ENCODE data around the gene CTTN. TPM values are rescaled to one million over a fixed set of nuclear protein-coding genes. Genes with fewer than 3 reads are reported as not detected.

CTTN gene
- total and polyA plus RNA-seq, 2 of the 8 experiments (the other 6 are each of a cell fraction or from before 2014, with no cell fraction given): 84.6 to 216 TPM

DNA sequence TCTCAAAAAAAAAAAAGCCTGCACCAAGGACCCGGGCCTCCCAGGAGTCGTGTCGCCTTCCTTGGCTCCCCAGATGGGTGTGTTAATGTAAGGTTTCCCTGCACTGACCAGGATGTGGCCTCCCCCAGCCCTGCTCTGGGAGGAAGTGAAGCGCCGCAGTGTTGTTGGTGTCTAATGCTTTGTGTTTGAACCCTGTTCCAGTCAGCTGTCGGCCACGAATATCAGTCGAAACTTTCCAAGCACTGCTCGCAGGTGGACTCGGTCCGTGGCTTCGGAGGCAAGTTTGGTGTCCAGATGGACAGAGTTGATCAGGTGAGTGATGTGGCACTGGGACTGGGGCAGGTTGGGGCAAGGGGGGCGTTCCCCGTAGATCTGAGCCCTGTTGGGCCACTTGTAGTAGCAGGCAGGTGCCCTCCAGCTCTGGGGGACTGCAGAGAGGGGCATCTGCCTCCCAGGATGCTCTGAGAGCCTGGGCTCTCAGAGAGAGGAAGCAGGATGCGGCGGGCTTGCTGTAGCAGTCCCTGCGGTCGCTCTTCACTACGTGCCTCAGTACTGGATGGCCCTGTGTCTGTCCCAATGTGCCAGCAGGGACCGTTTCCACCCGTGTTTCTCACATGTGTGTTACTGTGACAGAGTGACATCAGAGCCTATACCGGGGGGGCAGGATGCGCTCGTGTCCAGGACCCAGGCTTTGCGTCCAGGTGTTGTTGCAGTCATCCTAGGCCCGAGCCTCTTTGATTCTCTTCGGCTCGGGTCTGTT, 16.2 kb downstream of the CTTN start:
- H4K5ac ChIP-seq (ENCODE audit: insufficient read length, low read depth, low read length): no peak overlapping the region
- no peak overlapping the region for H3K4me2 ChIP-seq (ENCODE audit: insufficient read depth in 1 of 2, low read depth in 2 of 2, low read length in 2 of 2)
- H3K4me1 ChIP-seq (replicated peaks in 1 of 4; ENCODE audit: control insufficient read depth in 3 of 4, insufficient read depth in 4 of 4, low read length in 3 of 4): no peaks in the 10 kb centered on the region
- H3K9me3 ChIP-seq (ENCODE audit: insufficient read depth in 2 of 2, low read depth in 1 of 2, low read length in 1 of 2): no peaks in the 10 kb centered on the region
- no peak overlapping the region for H2BK20ac ChIP-seq (ENCODE audit: low read length)
- no peak overlapping the region for H3K56ac ChIP-seq (replicated peaks; ENCODE audit: insufficient read length, low read depth, low read length)
- no peaks in the 10 kb centered on the region for H3K23me2 ChIP-seq (ENCODE audit: low read depth, low read length)
- H4K8ac ChIP-seq (ENCODE audit: extremely low read depth, insufficient read depth, low read length): no peak overlapping the region
- no peak overlapping the region for H3K14ac ChIP-seq (ENCODE audit: insufficient read length)
- no peak overlapping the region for H3K9ac ChIP-seq (replicated peaks in 1 of 4; ENCODE audit: extremely low read depth in 1 of 4, low read depth in 3 of 4, low read length in 3 of 4)
- POLR2A ChIA-PET (ENCODE audit: partially characterized antibody): interaction anchor here (1.1 to 1.7 kb wide), 3 partner anchors 10 to 20 kb away, joined by 3 read pairs; no protein-coding TSS in a partner anchor
- H3K4me3 ChIP-seq (ENCODE audit: extremely low read depth in 1 of 4, insufficient read depth in 2 of 4, low read depth in 3 of 4, low read length in 4 of 4): no peak overlapping the region
- H3K4ac ChIP-seq (replicated peaks; ENCODE audit: insufficient read length, low read depth, low read length): no peak overlapping the region
- no peak overlapping the region for H2BK15ac ChIP-seq (ENCODE audit: low read length)
- H3K79me2 ChIP-seq (ENCODE audit: control insufficient read depth in 1 of 2, insufficient read depth in 2 of 2, low read length in 2 of 2): no peaks in the 10 kb centered on the region
- no peak overlapping the region for H2BK120ac ChIP-seq (replicated peaks; ENCODE audit: low read depth, low read length)
- no peak overlapping the region for H2BK5ac ChIP-seq (ENCODE audit: low read depth, low read length)
- no peak for TF ChIP-seq TBP (IDR thresholded peaks at IDR 0.05; ENCODE audit: low read depth, low read length)
- TF ChIP-seq, protein P1, sequence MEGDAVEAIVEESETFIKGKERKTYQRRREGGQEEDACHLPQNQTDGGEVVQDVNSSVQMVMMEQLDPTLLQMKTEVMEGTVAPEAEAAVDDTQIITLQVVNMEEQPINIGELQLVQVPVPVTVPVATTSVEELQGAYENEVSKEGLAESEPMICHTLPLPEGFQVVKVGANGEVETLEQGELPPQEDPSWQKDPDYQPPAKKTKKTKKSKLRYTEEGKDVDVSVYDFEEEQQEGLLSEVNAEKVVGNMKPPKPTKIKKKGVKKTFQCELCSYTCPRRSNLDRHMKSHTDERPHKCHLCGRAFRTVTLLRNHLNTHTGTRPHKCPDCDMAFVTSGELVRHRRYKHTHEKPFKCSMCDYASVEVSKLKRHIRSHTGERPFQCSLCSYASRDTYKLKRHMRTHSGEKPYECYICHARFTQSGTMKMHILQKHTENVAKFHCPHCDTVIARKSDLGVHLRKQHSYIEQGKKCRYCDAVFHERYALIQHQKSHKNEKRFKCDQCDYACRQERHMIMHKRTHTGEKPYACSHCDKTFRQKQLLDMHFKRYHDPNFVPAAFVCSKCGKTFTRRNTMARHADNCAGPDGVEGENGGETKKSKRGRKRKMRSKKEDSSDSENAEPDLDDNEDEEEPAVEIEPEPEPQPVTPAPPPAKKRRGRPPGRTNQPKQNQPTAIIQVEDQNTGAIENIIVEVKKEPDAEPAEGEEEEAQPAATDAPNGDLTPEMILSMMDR (IDR thresholded peaks at IDR 0.05; ENCODE audit: control extremely low read depth in 1 of 3, insufficient read depth in 1 of 3, low read depth in 1 of 3, low read length in 3 of 3): no peak
- no peak for TF ChIP-seq BCL11A (IDR thresholded peaks at IDR 0.05; ENCODE audit: low read depth in 2 of 2, low read length in 2 of 2)
- no peak for TF ChIP-seq NANOG (IDR thresholded peaks at IDR 0.05; ENCODE audit: insufficient read depth, low read depth, low read length, poor library complexity, severe bottlenecking)
- no peak for TF ChIP-seq RXRA (IDR thresholded peaks at IDR 0.05; ENCODE audit: insufficient read depth, low read depth, low read length)
- TF ChIP-seq SIRT6 (IDR thresholded peaks at IDR 0.05; ENCODE audit: low read length): no peak
- TF ChIP-seq TAF7 (optimal IDR thresholded peaks at IDR 0.05; ENCODE audit: borderline replicate concordance, low read depth, low read length): no peak
- no peak for TF ChIP-seq JUND (IDR thresholded peaks at IDR 0.05; ENCODE audit: low read length)
- TF ChIP-seq KDM4A (IDR thresholded peaks at IDR 0.05; ENCODE audit: low read depth, low read length, severe bottlenecking): no peak
- TF ChIP-seq SP1 (IDR thresholded peaks at IDR 0.05; ENCODE audit: low read depth, low read length): no peak
- no peak overlapping the region for H3K23ac ChIP-seq (ENCODE audit: insufficient read length)
- no peak overlapping the region for H4K91ac ChIP-seq (replicated peaks; ENCODE audit: insufficient read length, low read length)
- no peak overlapping the region for H2BK12ac ChIP-seq (ENCODE audit: low read depth, low read length)
- no peak overlapping the region for H2AFZ ChIP-seq (ENCODE audit: low read length)
- peaks cover 5 to 25% of the 10 kb centered on the region in 2 experiments for H4K20me1 ChIP-seq (replicated peaks in 1 of 2; ENCODE audit: control insufficient read depth in 1 of 2, insufficient read depth in 2 of 2, low read length in 2 of 2)
- CTCF ChIA-PET (ENCODE audit: partially characterized antibody): interaction anchor here (0.7 to 1.3 kb wide), 5 partner anchors 10 to 55 kb away, joined by 3 to 4 read pairs (median 3); no protein-coding TSS in a partner anchor
- no peak overlapping the region for H3K18ac ChIP-seq (ENCODE audit: extremely low read depth, low read length)
- peaks cover 46 to 87% (median 80%) of the 10 kb centered on the region in 4 experiments for H3K36me3 ChIP-seq (ENCODE audit: control insufficient read depth in 2 of 4, insufficient read depth in 4 of 4, low read length in 3 of 4)
- H3K27me3 ChIP-seq (replicated peaks in 1 of 4; ENCODE audit: control insufficient read depth in 3 of 4, extremely low read depth in 1 of 4, insufficient read depth in 3 of 4, low read length in 3 of 4): no peaks in the 10 kb centered on the region
- DNase-seq (ENCODE audit: low read depth in 1 of 2, low spot score in 2 of 2) (no peak), FAIRE-seq (no peak)
- WGBS, 2 experiments (ENCODE audit: extremely low coverage in 1 of 2, insufficient coverage in 1 of 2, insufficient read length in 1 of 2, insufficient replicate concordance in 2 of 2, low coverage in 1 of 2, low lambda C conversion rate in 2 of 2, missing lambda C conversion rate in 1 of 2): 92% methylated on average over 28 of the region's 28 CpGs; no CpG with 5 or more reads in 1 of the 2 experiments
- H3K79me1 ChIP-seq (ENCODE audit: low read depth, low read length): no peaks in the 10 kb centered on the region; the same call in 1 of the 2 replicates
- no peak overlapping the region for H2AK5ac ChIP-seq (ENCODE audit: low read depth, low read length)
- H3K27ac ChIP-seq (ENCODE audit: low read depth, low read length): no peak overlapping the region

All from H1 (cell line).